T-helper 2 cell (primary cell): ENCODE measurements around the gene SPATS2L.

ENCODE experiments used
- DNase-seq, 5 experiments: peaks; one replicate each; pipeline versions ENCODE4 v3.0.0 to v3.0.0-alpha.2; 2012 to 2022

SPATS2L gene

GRCh38 chr2:200351815-200352214, 45.3 kb downstream of the SPATS2L start:
- DNase-seq = no peak

- DNase-seq = no peak
Observed at GRCh38 chr2:200352636-200353035, 46.1 kb downstream of the SPATS2L start.

- DNase-seq = no peak
Observed at GRCh38 chr2:200353120-200353519, 46.6 kb downstream of the SPATS2L start.

- no peak for DNase-seq
Observed at GRCh38 chr2:200353874-200354273, 47.4 kb downstream of the SPATS2L start.

- no peak for DNase-seq
Observed at GRCh38 chr2:200354833-200355751, 48.6 kb downstream of the SPATS2L start.

GRCh38 chr2:200356321-200356720, 49.8 kb downstream of the SPATS2L start:
- no peak for DNase-seq

- DNase-seq = no peak
Observed at GRCh38 chr2:200356857-200357384, 50.4 kb downstream of the SPATS2L start.

- no peak for DNase-seq
Observed at GRCh38 chr2:200357845-200358244, 51.4 kb downstream of the SPATS2L start.

- DNase-seq = no peak
Observed at GRCh38 chr2:200359552-200359951, 53.1 kb downstream of the SPATS2L start.

- no peak for DNase-seq
Observed at GRCh38 chr2:200360364-200360763, 53.9 kb downstream of the SPATS2L start.

GRCh38 chr2:200362202-200362917, 55.9 kb downstream of the SPATS2L start:
- DNase-seq = no peak

- DNase-seq = no peak
Observed at GRCh38 chr2:200363279-200363678, 56.8 kb downstream of the SPATS2L start.

GRCh38 chr2:200364142-200364541, 57.6 kb downstream of the SPATS2L start:
- no peak for DNase-seq

GRCh38 chr2:200364620-200365019, 58.1 kb downstream of the SPATS2L start:
- no peak for DNase-seq

- no peak for DNase-seq
Observed at GRCh38 chr2:200365209-200365608, 58.7 kb downstream of the SPATS2L start.

GRCh38 chr2:200367155-200367554, 60.7 kb downstream of the SPATS2L start:
- peak in 1 of 5 experiments; percentile 34 for DNase-seq

- no peak for DNase-seq
Observed at GRCh38 chr2:200369886-200370285, 63.4 kb downstream of the SPATS2L start.

- peak in 1 of 5 experiments; percentile 48 for DNase-seq
Observed at GRCh38 chr2:200373231-200373630, 66.7 kb downstream of the SPATS2L start.

- peak in 2 of 5 experiments; percentile 22 to 89 for DNase-seq
Observed at GRCh38 chr2:200373973-200374416, 67.5 kb downstream of the SPATS2L start.

GRCh38 chr2:200376513-200377354, 70.2 kb downstream of the SPATS2L start:
- DNase-seq = peak in 1 of 5 experiments; percentile 90

- peak in 1 of 5 experiments; percentile 13 for DNase-seq
Observed at GRCh38 chr2:200377355-200378336, 71.2 kb downstream of the SPATS2L start.
